ENCODE data around the gene MYL3.

Gene MYL3

DNA sequence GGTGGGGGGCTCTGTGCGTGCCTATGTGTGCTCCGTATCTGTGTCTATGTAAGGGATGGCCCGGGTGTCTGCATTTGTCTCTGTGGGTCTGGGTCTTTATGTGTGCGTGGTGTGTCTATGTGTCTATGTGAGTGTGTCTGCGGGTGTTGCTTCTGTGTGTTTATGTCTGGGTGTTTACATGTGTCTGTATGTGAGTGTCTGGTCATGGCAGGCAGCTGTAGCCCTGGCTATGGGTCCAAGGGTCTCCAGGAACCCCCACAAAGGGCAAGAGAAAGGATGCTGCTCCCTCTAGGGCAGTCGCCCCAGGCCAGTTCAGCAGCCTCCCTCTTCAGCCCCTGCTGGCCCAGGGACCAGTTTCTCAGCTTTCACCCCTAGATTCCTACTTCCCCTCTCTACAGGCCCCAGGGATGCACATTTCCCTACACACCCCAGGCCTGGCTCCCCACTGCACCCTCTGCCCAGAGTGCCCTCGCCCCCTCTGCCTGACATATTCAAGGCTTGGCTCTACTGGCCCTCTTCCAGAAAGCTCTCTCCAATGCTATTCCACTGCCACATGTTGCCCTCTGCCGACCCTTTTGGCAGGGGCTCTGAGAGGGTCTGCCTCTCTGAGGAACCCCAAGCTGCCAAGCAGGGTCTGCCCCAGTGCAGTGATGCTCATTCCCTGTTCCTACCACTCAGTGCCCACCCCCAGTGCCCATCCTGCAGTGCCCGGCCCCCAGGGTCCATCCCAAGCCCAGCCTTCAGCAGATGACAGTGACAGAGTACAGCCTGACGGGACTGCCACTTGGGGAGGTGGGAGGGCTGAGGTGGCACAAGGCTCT is 1.0 kb upstream of the MYL3 start:
- no peak for DNase-seq

GRCh38 chr3:46862369-46863025 is 747 bp downstream of the MYL3 start:
- DNase-seq: no peak

- DNase-seq: no peak
These were observed 1.5 kb downstream of the MYL3 start for GRCh38 chr3:46861605-46862368.

DNA sequence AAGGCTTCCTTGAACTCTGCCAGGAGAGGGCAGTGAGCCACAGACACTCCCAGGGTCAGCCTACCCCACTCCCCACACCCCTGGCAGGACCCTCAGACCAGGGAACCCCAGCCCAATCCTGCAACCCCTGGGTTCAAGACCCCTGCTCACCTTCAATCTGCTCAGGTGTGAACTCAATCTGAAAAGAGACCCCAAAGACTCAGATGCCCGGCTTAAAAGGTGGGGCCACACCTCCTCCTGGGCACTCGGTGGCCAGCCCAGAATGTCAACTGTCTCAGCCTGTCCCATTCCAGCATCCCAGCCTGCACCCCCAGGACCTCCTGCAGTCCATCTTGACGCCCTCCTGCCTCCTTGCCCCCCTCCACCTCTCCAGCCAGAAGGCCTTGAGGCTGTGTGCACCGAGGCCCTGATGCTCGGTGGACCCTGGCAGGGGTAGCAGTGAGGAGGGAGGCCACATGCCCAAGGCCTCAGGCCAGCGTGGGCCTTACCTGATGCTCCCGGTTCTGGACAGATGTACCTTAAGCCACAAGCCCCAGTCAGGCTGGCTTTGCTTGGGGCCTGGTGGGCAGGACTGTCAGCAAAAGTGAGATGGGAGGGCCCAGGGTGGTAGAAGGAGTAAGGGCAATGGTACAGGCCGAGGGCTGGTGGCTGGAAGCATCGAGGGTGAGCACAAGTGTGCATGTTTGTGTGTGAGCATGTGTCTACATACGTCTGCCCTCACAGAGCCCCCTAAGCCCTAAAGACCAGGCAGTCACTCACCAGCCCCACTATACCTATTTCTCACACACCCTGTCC is 2.2 kb downstream of the MYL3 start:
- DNase-seq: no peak

- no peak for DNase-seq
These were observed 3.0 kb downstream of the MYL3 start for GRCh38 chr3:46860017-46860809.

DNA sequence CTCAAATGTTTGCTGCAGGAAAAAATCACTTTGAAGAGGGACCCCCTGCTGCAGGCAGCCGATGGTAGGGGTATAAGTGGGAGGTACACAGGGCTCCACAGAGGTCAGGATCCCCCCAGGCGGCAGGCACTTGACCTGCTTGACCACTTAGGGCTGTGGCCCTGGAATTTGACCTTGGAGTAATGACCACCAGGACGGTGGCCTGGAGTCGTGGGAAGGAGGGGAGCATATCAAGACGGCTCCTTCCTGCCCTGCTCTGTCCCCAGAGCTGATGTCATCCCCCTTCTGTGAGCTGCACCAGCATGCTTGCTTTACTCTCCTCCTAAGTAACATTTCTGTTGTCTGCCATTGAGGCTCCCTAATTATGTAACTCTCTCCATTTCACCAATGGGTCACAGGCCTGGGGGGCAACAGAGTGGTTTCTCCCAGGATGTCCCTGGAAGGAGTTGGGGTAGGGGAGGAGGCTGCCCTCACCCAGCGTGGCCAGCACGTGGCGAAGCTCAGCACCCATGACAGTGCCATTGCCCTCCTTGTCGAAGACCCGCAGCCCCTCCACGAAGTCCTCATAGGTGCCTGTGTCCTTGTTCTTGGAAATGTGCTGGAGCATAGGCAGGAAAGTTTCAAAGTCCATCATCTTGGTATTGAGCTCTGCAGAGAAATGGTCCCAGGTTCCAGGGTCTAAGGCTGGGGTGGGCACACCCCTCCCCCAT is 4.1 kb downstream of the MYL3 start:
- DNase-seq: no peak

DNA sequence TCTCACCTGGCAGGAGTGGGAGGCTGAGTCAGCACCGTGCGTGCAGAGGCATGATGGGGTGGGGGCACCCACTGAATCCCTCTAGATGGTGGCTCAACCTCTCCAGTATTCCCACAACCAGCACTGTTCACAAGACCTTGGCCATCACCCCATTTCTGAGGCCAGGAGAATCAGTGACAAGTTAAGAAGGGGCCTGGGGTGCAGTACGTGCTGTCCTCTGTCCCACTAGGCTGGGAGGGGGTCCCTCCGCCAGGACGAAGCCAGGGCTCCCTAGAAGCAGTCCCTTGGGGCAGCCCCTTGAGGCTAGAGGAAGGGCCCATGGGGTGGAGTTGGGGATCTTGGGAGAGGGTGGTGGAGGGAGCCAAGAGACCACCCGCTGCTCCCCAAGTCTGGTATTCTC is 4.8 kb downstream of the MYL3 start:
- DNase-seq: no peak

- DNase-seq: no peak
These were observed 5.5 kb downstream of the MYL3 start for GRCh38 chr3:46857485-46858341.

- DNase-seq: no peak
These were observed 6.4 kb downstream of the MYL3 start for GRCh38 chr3:46856576-46857471.

GRCh38 chr3:46854555-46854991 is 8.7 kb downstream of the MYL3 start:
- DNase-seq: no peak

- no peak for DNase-seq
These were observed 9.5 kb downstream of the MYL3 start for GRCh38 chr3:46853441-46854415.

DNA sequence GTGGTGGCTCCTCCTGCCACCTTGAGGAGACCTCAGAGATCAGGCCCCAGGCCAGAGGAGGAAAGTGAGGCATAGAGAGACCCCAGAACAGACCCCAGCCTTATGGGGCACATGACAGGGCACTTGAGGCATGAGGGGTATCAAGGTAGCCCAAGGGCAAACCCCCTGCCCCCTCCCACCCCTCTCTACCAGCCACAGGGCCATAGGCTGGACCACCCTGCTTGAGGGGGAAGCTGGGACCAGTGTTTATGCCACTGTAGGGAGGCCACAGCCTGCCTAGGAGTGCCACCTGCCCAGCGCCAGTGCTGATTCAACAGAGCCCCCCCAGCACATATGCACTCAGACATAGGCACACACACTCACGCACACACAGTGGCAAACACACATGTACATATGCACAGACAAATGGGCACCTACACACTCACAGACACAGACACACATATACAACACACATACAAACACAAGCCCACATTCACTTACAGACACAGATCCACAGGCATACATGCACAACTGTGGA is 10.3 kb downstream of the MYL3 start:
- DNase-seq: no peak

- no peak for DNase-seq
These were observed 10.9 kb downstream of the MYL3 start for GRCh38 chr3:46852334-46852720.

- no peak for DNase-seq
These were observed 11.6 kb downstream of the MYL3 start for GRCh38 chr3:46851364-46852333.

DNA sequence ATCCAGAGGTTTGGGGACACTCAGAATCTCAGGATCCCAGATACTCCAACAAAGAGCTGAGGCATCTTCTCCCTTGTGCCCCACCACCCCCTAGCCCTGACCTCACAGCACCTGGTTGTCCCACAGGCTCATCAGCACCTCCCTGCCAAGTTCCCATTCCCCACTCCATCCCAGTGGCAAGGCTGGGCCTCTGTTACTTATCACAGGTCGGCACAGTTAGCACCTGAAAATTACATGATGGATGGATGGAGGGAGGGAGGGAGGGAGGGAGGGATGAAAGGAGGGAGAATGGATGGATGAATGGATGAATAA is 12.8 kb downstream of the MYL3 start:
- DNase-seq: no peak

- no peak for DNase-seq
These were observed 13.4 kb downstream of the MYL3 start for GRCh38 chr3:46849686-46850467.

Data from activated effector memory CD4-positive, alpha-beta T cell treated with Interleukin-2 at 50 U/mL for 16 hours (primary cell).